SK-N-SH (cell line): ENCODE data around the gene RBM42. TPM values are rescaled to one million over a fixed set of nuclear protein-coding genes. Genes with fewer than 3 reads are reported as not detected.

Source experiments
- CTCF ChIA-PET: fragments of 300-600, 350-600 bp; formaldehyde crosslinking; extraction: SDS; loops from one replicate; lab custom pipeline; 2021; lab: Yijun Ruan, JAX
- POLR2A ChIA-PET: fragments of 350-600 bp; sonication (Branson Sonifier 250); formaldehyde crosslinking; extraction: SDS; loops from one replicate; lab custom pipeline; 2020; ENCODE audit warnings: antibody characterized with exemption, inconsistent platforms; lab: Yijun Ruan, JAX
- DNase-seq: peaks from one replicate; pipeline ENCODE4 v3.0.0; 2012
- H2AFZ ChIP-seq: fragments of 200-600 bp; sonication (generic); 2 replicates; pipeline ENCODE4 v1.8.1; 2016; ENCODE audit warnings: antibody characterized with exemption, mild to moderate bottlenecking, low read depth
- H3F3A ChIP-seq: fragments of 200-600 bp; sonication (generic); replicated peaks from 2 replicates; pipeline ENCODE3; 2016; ENCODE audit warnings: antibody characterized with exemption, mild to moderate bottlenecking; ENCODE audit not compliant: insufficient read depth
- H3K27ac ChIP-seq, 2 experiments: fragments of 200-500 bp in 1 of 2; fragments of 200-600 bp in 1 of 2; sonication (Bioruptor generic) in 1 of 2; sonication (generic), shearing (Covaris generic) in 1 of 2; 2 replicates each; pipeline versions ENCODE4 v1.5.1 to v1.6.1; 2014 to 2016; ENCODE audit warnings: low read depth in 2 of 2, inconsistent platforms in 1 of 2, low read length in 1 of 2, mild to moderate bottlenecking in 1 of 2, mixed read lengths in 1 of 2
- H3K27me3 ChIP-seq: fragments of 200-600 bp; sonication (generic), shearing (Covaris generic); 2 replicates; pipeline ENCODE4 v1.6.1; 2016; ENCODE audit warnings: mixed run types; ENCODE audit not compliant: insufficient read depth
- H3K36me3 ChIP-seq, 2 experiments: fragments of 200-500 bp in 1 of 2; fragments of 200-600 bp in 1 of 2; sonication (Bioruptor generic) in 1 of 2; sonication (generic) in 1 of 2; replicated peaks in 1 of 2; 2 replicates each; pipeline versions ENCODE3 to v1.5.1; 2014 to 2016; ENCODE audit warnings: low read length in 1 of 2, mild to moderate bottlenecking in 1 of 2; ENCODE audit not compliant: insufficient read depth in 2 of 2, control insufficient read depth in 1 of 2
- H3K4me1 ChIP-seq, 2 experiments: fragments of 200-500 bp in 1 of 2; fragments of 200-600 bp in 1 of 2; sonication (Bioruptor generic) in 1 of 2; sonication (generic), shearing (Covaris generic) in 1 of 2; 2 replicates each; pipeline versions ENCODE4 v1.5.1 to v1.6.1; 2014 to 2016; ENCODE audit warnings: low read depth in 1 of 2, low read length in 1 of 2, mixed run types in 1 of 2; ENCODE audit not compliant: insufficient read depth in 2 of 2, control insufficient read depth in 1 of 2
- H3K4me2 ChIP-seq: fragments of 200-600 bp; sonication (generic), shearing (Covaris generic); 2 replicates; pipeline ENCODE4 v1.6.1; 2017; ENCODE audit warnings: mixed run types
- H3K4me3 ChIP-seq, 2 experiments: fragments of 200-500 bp in 1 of 2; fragments of 200-600 bp in 1 of 2; sonication (Bioruptor generic) in 1 of 2; sonication (generic), shearing (Covaris generic) in 1 of 2; 2 replicates each; pipeline versions ENCODE4 v1.5.1 to v1.8.1; 2014 to 2016; ENCODE audit warnings: low read depth in 2 of 2, inconsistent platforms in 1 of 2, low read length in 1 of 2, mild to moderate bottlenecking in 1 of 2, mixed read lengths in 1 of 2, moderate library complexity in 1 of 2
- H3K79me2 ChIP-seq: fragments of 200-600 bp; sonication (generic); 2 replicates; pipeline ENCODE4 v1.8.1; 2017; ENCODE audit warnings: mild to moderate bottlenecking; ENCODE audit not compliant: insufficient read depth
- H3K9ac ChIP-seq: fragments of 200-600 bp; sonication (generic); 2 replicates; pipeline ENCODE4 v1.6.1; 2017; ENCODE audit warnings: mixed run types
- H3K9me2 ChIP-seq: fragments of 200-600 bp; sonication (generic); 2 replicates; pipeline ENCODE4 v1.6.1; 2017; ENCODE audit warnings: mixed run types
- H3K9me3 ChIP-seq: fragments of 200-600 bp; sonication (generic); 2 replicates; pipeline ENCODE4 v1.6.1; 2017; ENCODE audit warnings: mixed run types, mild to moderate bottlenecking, moderate library complexity
- H4K20me1 ChIP-seq: fragments of 200-600 bp; sonication (generic); 2 replicates; pipeline ENCODE4 v1.6.1; 2017; ENCODE audit warnings: mild to moderate bottlenecking, mixed run types; ENCODE audit not compliant: insufficient read depth
- CHD2 ChIP-seq: fragments of 150-350 bp; IDR thresholded peaks from 2 replicates; pipeline ENCODE4 v1.6.1; 2018; ENCODE audit warnings: low read length; ENCODE audit not compliant: partially characterized antibody
- EP300 ChIP-seq, 2 experiments: IDR thresholded peaks; 2 replicates each; pipeline versions ENCODE4 v1.4.0 to v1.6.1; 2012; ENCODE audit warnings: borderline replicate concordance in 1 of 2, low read depth in 1 of 2, low read length in 1 of 2
- EZH2phosphoT487 ChIP-seq: fragments of 200-600 bp; sonication (generic); IDR thresholded peaks from 2 replicates; pipeline ENCODE4 v1.6.1; 2017; ENCODE audit warnings: low read depth, mixed run types, mild to moderate bottlenecking, antibody characterized with exemption, moderate library complexity, borderline replicate concordance
- FOXM1 ChIP-seq: IDR thresholded peaks from 2 replicates; pipeline ENCODE4 v1.4.0; 2012; ENCODE audit warnings: low read depth, mild to moderate bottlenecking
- GATA2 ChIP-seq: sonication (generic); formaldehyde crosslinking; IDR thresholded peaks from 2 replicates; pipeline ENCODE4 v1.5.0; 2020; ENCODE audit warnings: mild to moderate bottlenecking, missing genetic modification reagents
- JUND ChIP-seq: IDR thresholded peaks from 2 replicates; pipeline ENCODE4 v1.4.0; 2012
- MEF2A ChIP-seq: IDR thresholded peaks from 2 replicates; pipeline ENCODE4 v1.4.0; 2012; ENCODE audit warnings: low read depth, borderline replicate concordance
- MXI1 ChIP-seq: IDR thresholded peaks from 2 replicates; pipeline ENCODE4 v1.6.1; 2012; ENCODE audit warnings: mild to moderate bottlenecking, low read depth, low read length, improper control_type of control experiment
- NRF1 ChIP-seq: IDR thresholded peaks from 2 replicates; pipeline ENCODE4 v1.6.1; 2012; ENCODE audit warnings: low read depth, mild to moderate bottlenecking, low read length
- RCOR1 ChIP-seq: fragments of 150-350 bp; IDR thresholded peaks from 2 replicates; pipeline ENCODE4 v1.6.1; 2017; ENCODE audit warnings: antibody characterized with exemption, low read length
- SIN3A ChIP-seq: IDR thresholded peaks from 2 replicates; pipeline ENCODE4 v1.6.1; 2012; ENCODE audit warnings: low read depth, mild to moderate bottlenecking, low read length, moderate library complexity, borderline replicate concordance
- SMC3 ChIP-seq: IDR thresholded peaks from 2 replicates; pipeline ENCODE4 v1.6.1; 2012; ENCODE audit warnings: low read depth, low read length, improper control_type of control experiment
- TAF1 ChIP-seq: IDR thresholded peaks from 2 replicates; pipeline ENCODE4 v1.6.1; 2012; ENCODE audit warnings: low read depth, mild to moderate bottlenecking, low read length, moderate library complexity, borderline replicate concordance
- TEAD4 ChIP-seq: IDR thresholded peaks from 2 replicates; pipeline ENCODE4 v1.4.0; 2012; ENCODE audit warnings: mild to moderate bottlenecking, borderline replicate concordance; ENCODE audit not compliant: insufficient read depth
- YY1 ChIP-seq: IDR thresholded peaks from 2 replicates; pipeline ENCODE4 v1.4.0; 2012; ENCODE audit warnings: low read depth, mild to moderate bottlenecking
- WGBS: methylation state at CpG from one replicate; pipeline ENCODE4 v1.1.6; 2017; ENCODE audit warnings: low lambda C conversion rate; 5-methylcytosine and 5-hydroxymethylcytosine counted together
- polyA plus RNA-seq, 3 experiments: library from polyadenylated mRNA; depleted of rRNA; stranded (reverse); fragments of >200 nt; gene quantifications; 2 replicates each; pipeline ENCODE4 v1.2.3, GENCODE V29; 2012
- TF ChIP-seq, protein P1 (sequence below): IDR thresholded peaks from 2 replicates; pipeline ENCODE4 v1.4.0; 2012; ENCODE audit warnings: low read depth, borderline replicate concordance
- TF ChIP-seq, protein P2 (sequence below): IDR thresholded peaks from 2 replicates; pipeline ENCODE4; 2012

Gene RBM42
- polyA plus RNA-seq, 1 of the 3 experiments (the other 2 are of a cell fraction), result 69.9 TPM

DNA sequence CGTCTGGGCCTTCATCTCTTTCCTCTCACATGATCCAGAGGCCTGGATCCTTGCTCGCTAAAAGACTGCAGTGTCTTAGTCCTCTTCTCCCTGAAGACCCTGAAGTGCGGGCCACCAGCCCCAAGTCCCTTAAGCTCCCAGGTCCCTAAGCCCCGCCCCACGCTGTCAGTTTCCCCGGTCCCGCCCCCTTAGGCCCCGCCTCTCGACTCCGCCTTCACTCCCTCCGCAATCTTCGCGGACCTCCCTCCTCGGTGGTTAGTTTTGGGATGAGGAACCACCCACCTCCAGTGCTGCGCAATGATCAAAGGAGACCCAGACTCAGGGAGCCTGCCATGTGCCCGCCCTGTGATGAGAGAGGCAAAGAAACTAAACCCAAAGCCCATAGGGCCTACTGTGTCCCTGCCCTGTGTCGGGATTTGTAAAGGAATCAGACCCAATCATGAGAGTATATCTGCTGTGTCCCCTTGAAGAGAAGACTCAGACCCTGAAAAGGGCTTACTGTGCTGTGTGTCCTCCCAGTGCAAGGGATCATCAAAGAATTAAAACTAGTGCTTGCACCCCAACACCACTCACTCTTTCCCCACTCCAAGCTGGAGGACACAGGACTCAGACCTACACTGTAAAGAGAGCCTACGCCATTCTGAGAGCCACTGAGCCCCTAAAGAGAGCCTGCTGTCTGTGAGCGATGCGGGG, 16.3 kb downstream of the RBM42 start:
- Histone ChIP-seq H3K4me3 (peak overlapping the region; percentile 64 to 76), H3K9ac (no peak overlapping the region), H3K4me2 (peak overlapping the region; percentile 85), H3K36me3 (peaks cover 0 to 6% of the 10 kb centered on the region in 2 experiments), H3K9me2 (no peaks in the 10 kb centered on the region), H3K79me2 (peaks cover 20% of the 10 kb centered on the region), H4K20me1 (no peaks in the 10 kb centered on the region), H3K27ac (peak overlapping the region; percentile 61 to 71), H3F3A (peaks cover 22% of the 10 kb centered on the region), H3K9me3 (no peaks in the 10 kb centered on the region), H2AFZ (peak overlapping the region; percentile 98), H3K4me1 (peaks cover 4 to 25% of the 10 kb centered on the region in 2 experiments; a peak in 1 of 4 replicates), H3K27me3 (no peaks in the 10 kb centered on the region)
- WGBS, result 21% methylated on average over 18 of the region's 20 CpGs
- DNase-seq, result peak; percentile 75
- POLR2A ChIA-PET, result interaction anchor here (0.6 to 1.4 kb wide), 2 partner anchors 33 to 353 kb away, joined by 3 to 4 read pairs; partner anchors contain the start of gene HAUS5
- TF ChIP-seq MXI1, result 0 out of 2 replicates have a peak, but pooled peaks have one; percentile 2
- no peak for TF ChIP-seq EP300 (IDR thresholded peaks at IDR 0.05; ENCODE audit: borderline replicate concordance in 1 of 2, low read depth in 1 of 2, low read length in 1 of 2)
- TF ChIP-seq RCOR1, result no peak
- no peak for TF ChIP-seq TAF1
- CTCF ChIA-PET, result interaction anchor here (2.6 kb wide), 1 partner anchor 11 kb away, joined by 10 read pairs; no protein-coding TSS in a partner anchor

DNA sequence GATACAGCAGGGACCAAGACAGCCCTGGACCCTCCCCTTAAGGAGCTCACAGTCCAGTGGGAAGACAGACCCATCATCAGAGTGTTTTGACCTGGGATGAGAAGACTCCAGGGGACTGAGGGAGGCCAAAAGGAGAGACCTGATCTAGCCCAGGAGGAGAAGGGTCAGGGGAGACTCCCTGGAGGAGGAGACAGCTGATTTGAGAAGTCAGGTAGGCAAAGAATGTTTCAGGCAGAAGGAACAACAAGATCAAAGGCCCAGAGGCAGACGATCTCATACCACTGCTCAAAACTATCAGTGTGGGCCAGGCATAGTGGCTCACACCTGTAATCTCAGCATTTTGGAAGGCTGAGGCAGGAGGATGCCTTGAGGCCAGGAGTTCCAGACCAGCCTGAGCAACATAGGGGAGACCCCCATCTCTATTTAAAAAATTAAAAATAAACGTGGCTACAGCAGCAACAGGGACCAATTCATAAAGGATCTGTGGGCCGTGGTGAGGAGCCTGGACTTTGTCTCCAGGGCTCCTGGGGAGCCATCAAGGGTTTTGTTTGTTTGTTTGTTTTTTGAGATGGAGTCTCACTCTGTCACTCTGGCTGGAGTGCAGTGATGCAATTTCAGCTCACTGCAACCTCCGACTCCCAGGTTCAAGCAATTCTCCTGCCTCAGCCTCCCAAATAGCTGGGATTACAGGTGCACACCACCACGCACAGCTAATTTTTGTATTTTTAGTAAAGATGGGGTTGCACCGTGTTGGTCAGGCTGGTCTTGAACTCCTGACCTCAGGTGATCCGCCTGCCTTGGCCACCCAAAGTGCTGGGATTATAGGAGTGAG, 17.1 kb downstream of the RBM42 start:
- no peak overlapping the region for H3K4me2 ChIP-seq
- no peak overlapping the region for H3K9ac ChIP-seq
- peaks cover 27% of the 10 kb centered on the region for H3K79me2 ChIP-seq
- no peak for DNase-seq
- H3K27me3 ChIP-seq, result no peaks in the 10 kb centered on the region
- H3F3A ChIP-seq, result peaks cover 18% of the 10 kb centered on the region
- TF ChIP-seq JUND (no peak), MEF2A (no peak), CHD2 (no peak), EZH2phosphoT487 (no peak), SIN3A (no peak), GATA2 (no peak), TEAD4 (no peak), TAF1 (no peak), SMC3 (no peak), FOXM1 (no peak), RCOR1 (no peak), YY1 (no peak), NRF1 (no peak)
- TF ChIP-seq, protein P1, sequence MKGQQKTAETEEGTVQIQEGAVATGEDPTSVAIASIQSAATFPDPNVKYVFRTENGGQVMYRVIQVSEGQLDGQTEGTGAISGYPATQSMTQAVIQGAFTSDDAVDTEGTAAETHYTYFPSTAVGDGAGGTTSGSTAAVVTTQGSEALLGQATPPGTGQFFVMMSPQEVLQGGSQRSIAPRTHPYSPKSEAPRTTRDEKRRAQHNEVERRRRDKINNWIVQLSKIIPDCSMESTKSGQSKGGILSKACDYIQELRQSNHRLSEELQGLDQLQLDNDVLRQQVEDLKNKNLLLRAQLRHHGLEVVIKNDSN, result no peak
- TF ChIP-seq, protein P2, sequence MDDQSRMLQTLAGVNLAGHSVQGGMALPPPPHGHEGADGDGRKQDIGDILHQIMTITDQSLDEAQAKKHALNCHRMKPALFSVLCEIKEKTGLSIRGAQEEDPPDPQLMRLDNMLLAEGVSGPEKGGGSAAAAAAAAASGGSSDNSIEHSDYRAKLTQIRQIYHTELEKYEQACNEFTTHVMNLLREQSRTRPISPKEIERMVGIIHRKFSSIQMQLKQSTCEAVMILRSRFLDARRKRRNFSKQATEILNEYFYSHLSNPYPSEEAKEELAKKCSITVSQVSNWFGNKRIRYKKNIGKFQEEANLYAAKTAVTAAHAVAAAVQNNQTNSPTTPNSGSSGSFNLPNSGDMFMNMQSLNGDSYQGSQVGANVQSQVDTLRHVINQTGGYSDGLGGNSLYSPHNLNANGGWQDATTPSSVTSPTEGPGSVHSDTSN, result no peak
- TF ChIP-seq, all 33 proteins: peak for 0
- Histone ChIP-seq H3K4me3 (no peak overlapping the region), H3K27ac (no peak overlapping the region), H3K36me3 (peaks cover under 1 to 8% of the 10 kb centered on the region in 2 experiments), H3K4me1 (peaks cover 4 to 25% of the 10 kb centered on the region in 2 experiments; a peak in 1 of 4 replicates), H2AFZ (no peak overlapping the region), H3K9me3 (no peaks in the 10 kb centered on the region), H3K9me2 (no peaks in the 10 kb centered on the region), H4K20me1 (no peaks in the 10 kb centered on the region)
- ChIA-PET POLR2A (no interaction called here), CTCF (interaction anchor here (2.6 kb wide), 1 partner anchor 10 kb away, joined by 10 read pairs; no protein-coding TSS in a partner anchor)
- 78% methylated on average over 7 of the region's 7 CpGs for WGBS
